ENCODE results near the gene TTLL8.
"Not testable (repeated sequence)": the region's sequence is repeated elsewhere in the genome, so short reads cannot be mapped to it uniquely, and the experiment has no call there.

Gene TTLL8

DNA sequence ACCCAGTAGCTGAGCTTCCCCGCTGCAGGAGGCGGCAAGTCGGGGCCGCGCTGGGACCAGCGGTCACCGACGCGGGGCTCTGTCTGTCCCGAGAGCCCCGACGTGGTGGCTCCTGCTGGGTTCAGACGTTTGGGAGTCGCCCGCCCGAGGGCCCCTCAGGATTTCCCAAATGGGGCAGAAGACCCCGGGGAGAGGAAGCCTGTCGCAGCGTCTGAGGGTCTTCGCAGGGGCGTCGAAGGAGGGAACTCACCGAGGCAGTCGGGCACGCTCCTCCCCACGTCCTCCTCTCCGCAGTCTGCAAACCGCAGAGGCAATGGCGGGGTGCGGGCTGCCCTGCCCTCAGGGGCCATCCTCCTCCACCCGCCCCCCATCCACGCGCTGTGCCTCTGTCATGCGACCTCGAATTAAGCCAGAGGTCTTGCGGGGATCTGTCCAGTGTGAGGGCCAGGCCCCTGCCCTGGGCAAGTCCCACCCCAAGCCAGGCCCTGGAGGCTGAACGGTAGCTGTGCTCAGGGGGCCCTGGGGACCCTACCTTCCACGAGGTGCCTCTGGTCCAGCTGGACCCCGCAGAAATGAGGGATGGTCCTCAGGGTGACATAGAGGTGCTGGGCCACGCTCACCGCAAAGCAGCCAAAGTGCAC is 58.0 kb downstream of the TTLL8 start:
- no peak for DNase-seq

DNA sequence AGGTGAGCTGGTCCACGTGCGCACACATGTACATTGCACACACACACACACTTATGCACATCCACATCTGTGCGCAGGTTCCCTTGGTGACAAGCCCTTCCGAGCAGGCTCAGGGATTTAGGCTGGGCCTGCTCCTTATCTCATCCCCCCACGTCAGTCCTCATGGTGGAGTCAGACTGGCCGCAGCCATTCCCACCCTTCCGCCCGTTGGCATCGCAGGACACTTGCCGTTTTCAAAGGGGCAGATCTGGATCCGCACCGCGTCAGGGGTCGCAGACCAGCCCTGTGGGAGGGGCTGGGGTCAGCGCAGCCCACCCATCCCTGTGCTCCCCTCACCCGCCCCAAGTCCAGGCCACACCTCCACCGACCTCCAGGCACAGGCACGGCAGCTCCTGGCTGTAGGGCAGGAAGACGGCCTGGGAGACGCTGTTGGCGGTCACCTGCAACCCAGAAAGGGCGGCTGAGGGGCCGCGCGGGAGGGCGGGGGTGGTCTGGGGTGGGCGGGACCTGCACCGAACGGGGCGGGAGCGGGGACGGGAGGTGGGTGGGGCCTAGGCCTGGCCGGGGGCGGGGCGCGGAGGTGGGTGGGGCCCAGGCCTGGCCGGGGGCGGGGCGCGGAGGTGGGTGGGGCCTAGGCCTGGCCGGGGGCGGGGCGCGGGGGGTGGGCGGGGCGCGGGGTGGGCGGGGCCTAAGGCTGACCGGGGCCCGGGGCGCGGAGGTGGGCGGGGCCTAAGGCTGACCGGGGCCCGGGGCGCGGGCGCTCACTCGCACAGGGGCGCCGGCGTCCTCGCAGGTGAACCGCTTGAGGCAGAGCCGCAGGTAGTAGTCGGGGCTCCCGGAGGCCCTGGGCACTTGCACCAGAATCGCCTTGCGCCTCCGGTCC is 58.8 kb downstream of the TTLL8 start:
- DNase-seq: peak; percentile 21

DNA sequence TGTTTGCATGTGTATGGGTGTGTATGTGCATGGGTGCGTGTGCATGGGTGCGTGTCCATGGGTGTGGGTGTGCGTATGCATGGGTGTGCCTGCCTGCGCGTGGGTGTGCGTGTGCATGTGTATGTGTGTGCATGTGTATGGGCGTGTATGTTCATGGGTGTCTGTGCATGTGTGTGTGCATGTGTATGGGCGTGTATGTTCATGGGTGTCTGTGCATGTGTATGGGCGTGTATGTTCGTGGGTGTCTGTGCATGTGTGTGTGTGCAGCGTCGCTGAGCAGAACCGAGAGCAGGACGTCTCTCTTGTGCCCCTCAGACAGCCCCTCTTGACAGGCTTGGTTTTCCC is 59.4 kb downstream of the TTLL8 start:
- no peak for DNase-seq

DNA sequence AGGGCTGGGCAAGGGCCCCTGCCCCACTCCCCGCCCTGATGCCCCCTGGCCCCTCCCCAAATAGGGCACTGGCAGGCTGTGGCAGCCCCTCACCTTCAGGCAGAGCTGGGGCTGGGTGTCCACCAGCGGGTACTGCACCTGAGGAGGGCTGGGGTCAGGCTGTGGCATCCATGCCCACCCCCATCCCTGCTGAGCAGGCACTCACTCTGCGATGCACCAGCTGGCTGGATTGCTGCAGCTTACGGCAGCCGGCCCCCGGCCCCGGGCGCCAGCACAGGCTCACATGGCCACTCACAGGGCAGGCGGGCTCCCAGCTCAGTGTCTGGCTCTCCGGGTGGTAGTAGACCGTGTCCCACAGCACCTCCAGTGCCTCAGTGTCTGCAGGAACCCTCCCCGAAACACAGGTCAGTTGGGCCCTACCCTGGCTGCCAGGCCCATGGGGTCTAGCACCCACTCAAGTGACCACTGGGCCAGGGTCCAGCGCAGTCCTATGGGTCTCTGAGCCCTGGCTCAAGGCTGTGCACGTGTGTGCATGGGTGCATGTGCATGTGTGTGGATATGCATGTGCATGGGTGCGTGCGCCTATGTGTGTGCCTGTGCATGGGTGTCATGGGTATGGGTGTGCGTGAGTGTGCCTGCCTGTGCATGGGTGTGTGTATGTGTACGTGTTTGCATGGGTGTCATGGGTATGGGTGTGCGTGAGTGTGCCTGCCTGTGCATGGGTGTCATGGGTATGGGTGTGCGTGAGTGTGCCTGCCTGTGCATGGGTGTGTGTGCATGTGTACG is 60.0 kb downstream of the TTLL8 start:
- DNase-seq: no peak

DNA sequence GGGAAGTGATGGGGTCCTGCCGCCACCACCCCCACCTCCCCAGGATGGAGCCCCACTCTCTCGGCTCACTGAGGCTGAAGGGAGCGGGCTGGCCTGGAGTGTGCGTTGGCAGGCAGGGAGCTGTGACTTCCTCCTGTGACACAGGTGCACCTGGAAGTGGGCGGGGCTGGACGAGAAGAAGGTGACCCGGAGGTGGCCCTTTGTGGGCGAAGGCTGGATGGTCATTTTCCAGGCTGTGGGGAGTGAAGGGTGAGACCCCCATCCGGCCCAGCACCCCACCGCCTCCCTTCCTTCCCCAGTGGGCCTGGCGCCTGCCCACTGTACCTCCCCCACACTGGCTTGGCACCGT is 60.9 kb downstream of the TTLL8 start:
- no peak for DNase-seq

DNA sequence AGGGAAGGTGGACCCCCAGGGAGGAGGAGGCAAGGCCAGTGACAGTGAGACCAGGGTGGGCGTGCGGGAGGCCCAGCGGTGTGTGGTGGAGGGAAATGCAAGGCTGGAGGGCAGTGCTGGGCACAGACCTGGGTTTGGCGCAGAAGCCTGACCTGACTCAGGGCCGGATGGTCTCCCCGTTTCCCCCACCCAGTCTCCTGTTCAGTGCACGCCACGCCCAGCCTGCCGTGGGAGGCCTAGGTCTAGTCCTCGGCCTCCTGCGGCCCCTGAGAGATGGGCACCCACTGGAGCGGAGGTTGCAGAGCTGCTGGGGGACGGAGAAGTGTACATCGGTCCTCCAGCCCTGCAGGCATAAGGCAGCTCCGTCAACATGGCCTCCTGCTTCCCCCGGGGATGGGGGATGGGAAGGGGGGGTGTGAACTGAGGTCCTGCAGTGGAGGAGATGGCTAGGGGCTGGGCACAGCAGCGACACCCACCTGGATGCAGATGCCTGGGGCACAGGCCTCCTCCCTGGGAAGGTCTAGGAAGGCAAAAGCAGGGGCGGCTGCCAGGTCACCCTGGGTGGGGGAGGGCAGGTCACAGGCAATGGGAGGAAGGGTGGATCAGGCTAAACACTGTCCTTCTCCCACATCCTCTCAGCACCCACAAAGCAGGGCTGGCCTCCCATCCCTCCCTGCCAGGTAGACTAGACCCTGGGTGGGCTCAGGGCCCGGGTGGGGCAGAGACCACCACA is 61.4 kb downstream of the TTLL8 start:
- no peak for DNase-seq

DNA sequence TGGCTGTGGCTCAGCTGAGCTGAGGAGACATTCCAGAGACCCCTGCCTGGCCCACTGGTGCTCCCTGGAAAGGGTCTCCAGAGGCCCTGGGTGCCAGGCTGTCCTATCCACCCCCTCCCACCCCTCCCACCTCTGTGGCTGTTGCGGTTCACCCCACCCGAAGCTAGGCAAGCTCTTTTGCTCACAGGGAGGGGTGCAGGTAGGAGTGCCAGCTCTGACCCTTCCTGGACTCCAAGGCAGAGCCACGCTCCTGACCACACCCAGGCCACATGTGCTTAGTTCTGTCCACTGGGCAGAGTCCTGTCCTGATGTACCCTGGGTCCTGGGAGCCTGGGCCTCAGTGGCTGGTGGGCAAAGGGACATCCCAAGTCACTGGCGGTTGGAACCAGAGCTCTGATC is 62.0 kb downstream of the TTLL8 start:
- no peak for DNase-seq

DNA sequence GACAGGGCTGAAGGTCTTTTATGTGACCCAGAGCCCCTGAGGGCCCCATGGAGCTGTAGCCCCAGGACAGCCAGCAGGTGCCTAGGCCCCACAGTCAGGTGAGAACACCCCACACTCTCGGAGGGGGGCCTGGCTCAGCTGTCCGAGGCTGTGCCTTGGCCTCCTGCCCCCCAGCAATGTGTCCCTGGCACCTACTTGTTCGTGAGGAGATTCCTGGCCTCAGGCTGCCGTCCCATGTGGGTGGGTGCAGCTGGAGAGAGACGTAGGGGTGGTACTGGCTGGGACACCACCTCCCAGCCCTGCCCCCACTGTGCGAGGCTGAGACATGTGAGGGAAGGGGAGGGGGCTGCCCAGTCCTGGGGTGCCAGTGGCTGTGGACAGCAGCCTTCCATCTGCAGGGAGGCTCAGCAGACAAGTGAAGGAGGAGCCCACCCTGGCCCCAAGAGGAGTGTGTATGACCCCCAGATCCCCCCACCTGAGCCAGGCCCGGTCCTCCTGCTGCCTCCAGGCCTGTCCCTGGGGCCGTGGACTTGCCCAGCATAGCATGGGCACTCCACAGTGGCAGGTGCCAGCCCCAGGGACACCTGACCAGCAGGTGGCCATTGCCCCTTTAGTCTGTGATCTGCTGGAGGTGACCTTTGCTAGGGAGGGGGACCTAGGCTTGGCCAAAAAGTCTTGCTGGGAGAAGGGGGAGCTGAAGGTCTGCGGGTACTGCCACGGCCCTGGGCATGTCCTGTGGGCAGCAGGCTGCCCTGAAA is 62.6 kb downstream of the TTLL8 start:
- DNase-seq: no peak

DNA sequence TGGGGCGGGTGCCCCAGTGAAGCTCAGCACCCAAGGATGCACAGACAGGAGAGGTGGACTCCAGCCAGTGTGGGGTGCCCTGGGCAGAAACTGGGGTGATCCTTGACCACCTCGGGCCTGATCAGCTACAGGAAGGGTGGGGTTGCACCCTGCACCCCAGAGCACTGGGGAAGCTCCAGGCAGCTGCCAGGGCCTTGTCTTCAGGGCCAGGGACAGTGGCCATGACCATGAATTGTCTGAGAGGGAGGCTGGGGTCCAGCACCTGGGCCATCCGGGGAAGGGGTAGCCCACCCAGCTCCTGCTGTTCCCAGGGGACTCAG is 63.1 kb downstream of the TTLL8 start:
- no peak for DNase-seq

DNA sequence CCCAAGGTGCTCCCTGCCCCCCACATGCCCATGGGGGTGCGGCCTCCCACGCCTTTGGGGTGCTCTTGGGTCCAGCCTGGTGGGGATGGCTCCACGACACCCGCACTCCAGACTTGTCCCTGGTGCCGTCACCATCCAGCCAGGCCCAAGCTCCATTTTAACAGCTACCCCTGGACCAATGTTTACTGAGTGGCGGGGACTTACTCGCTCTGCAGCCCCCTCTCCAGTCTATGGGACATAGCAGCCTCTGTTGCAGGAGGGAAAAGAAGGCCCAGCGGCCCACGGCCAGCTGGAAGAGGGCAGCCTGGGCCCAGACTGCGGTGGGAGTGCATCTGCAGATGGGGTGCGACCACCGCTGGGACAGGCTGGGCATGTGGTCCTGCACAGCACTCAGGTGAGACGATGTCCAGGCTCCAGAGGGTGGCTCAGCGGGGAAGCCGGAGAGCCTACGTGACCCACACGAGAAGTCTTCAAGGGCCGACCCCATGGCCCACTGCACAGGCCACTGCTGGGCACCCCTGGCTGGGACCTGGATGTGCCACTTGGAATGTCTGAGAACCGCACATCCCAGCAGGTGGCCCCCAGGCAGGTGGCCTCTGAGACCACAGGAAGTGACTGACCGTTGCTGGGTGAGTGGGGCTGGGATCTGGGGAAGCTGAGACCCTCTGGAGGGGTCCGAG is 63.6 kb downstream of the TTLL8 start:
- DNase-seq: no peak

DNA sequence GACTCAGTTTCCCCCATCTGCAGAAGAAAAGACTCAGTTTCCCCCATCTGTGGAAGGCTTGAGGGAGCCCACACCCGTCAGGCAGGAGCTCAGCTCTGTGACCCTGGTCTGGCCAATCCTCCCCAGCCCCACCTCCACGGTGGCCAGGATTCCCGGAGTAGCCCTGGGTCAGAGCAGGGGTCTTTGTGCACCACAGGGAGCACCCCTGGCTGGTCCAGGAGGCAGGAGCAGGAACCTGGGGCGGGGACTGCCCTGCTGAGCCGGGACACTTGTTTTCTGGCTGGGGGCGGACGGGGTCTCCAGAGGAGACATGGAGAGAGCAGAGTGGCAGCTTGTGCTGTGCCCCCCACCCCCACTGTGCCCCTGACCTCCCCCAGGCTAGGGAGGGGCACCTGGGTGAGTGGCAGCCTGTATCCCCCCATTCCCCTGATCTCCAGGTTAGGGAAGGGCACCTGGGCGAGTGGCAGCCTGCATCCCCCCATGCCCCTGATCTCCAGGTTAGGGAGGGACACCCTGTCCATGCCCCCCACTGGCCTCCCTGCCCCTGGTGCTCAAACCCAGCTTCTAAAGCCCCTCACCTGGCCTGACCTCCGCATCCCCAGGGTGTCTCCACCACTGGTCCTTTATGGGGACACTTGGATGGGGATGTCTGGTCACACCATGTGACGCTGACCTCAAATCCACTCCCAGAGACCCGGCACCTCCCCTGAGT is 64.3 kb downstream of the TTLL8 start:
- DNase-seq: no peak

DNA sequence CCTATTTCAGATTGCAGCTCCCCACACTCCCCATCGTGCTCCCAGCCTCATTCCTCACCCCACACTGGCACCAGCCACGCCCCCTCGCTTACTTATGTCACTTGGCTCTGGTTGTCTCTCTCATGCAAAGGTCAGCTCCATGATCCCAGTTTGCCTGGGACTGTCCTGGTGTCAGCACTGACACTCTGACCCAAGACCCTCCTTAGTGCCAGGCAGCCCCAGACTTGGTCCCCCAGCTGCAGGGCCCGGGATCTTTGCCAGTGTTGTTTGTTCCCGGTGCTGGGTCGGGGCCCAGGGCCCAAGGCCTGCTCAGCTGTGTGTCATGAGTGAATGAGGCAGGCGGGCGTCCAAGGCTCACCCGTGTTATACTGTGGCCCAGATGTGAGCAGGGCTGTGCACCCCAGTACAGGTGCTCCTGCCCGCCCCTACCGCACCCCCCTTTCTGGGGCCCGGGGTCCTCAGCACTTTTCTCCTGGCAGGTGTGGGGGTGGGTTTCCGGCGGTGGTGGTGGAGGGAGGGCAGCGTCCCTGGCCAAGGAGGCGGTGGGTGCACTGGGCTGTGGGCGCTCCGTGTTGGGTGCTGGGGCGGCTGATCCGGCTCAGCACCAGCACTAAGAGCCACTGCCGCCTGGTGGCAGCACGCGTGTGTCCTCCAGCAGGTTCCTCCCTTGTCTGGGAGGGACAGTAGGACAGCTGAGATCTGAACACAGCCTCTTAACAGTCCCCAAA is 65.0 kb downstream of the TTLL8 start:
- DNase-seq: peak; percentile 79

DNA sequence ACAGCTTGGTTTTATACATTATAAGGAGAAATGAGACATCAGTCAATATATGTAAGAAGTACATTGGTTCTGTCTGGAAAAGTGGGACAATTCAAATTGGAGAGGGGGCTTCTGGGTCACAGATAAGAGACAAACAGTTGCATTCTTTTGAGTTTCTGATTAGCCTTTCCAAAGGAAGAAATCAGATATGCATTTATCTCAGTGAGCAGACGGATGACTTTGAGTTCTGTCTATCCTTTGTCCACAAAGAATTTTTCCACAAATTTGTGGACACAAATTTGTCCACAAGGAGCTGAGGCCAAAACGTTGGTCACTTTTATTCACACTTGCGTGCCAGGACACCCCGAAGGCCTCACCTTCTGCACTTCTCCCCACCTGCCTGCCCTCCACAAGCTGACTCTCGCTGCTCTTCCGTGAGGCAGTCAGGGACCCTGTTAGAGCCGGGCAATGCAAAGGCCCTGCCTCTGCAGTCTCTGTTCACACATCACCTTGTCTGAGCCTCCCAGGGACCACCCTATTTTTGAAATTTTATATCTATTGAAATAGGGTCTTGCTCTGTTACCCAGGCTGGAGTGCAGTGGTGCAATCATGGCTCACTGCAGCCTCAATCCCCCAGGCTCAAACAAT is 66.1 kb downstream of the TTLL8 start:
- DNase-seq: no peak

DNA sequence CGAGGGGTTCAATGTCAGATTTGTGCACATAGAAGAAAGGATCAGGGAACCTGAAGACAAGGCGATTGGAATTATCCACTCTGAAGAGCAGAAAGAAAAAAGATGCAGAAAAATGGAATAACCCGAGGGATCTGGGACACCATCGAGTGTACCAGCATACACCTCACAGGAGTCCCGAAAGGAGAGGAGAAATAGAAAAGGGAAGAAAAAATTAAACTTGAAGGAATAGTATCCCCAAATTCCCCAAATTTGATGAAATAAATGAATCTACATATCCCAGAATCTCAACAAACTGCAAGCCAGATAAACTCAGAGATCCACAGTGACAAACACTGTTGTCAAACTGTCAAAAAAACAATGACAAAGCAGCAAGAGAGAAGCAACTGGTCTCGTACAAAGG is 66.9 kb downstream of the TTLL8 start:
- no peak for DNase-seq

DNA sequence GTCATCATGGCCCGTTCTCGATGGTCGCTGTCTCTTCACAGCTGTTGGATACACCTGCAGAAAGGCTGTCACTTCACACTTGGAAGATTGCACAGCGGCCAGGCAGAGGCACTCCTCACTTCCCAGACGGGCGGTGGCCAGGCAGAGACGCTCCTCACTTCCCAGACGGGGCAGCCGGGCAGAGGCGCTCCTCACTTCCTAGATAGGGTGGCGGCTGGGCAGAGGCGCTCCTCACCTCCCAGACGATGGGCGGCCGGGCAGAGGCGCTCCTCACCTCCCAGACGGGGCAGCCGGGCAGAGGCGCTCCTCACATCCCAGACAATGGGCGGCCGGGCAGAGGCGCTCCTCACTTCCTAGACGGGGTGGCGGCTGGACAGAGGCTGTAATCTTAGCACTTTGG is 68.3 kb downstream of the TTLL8 start:
- not testable (repeated sequence) for DNase-seq

DNA sequence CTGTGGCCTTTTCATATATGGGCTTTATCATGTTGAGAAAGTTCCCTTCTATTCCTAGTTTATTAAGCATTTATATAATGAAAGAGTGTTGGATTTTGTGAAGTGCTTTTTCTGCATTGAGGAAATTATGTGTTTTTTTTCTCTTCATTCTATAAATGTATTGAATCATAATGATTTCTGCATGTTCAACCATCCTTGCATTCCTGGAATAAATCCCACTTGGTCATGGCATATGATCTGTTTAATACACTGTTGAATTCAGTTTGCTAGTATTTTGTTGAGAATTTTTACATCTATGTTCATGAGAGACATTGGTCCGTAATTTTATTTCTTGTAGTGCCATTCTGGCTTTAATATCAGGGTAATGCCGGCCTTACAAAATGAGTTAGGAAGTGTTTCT is 71.8 kb downstream of the TTLL8 start:
- DNase-seq: no peak

DNA sequence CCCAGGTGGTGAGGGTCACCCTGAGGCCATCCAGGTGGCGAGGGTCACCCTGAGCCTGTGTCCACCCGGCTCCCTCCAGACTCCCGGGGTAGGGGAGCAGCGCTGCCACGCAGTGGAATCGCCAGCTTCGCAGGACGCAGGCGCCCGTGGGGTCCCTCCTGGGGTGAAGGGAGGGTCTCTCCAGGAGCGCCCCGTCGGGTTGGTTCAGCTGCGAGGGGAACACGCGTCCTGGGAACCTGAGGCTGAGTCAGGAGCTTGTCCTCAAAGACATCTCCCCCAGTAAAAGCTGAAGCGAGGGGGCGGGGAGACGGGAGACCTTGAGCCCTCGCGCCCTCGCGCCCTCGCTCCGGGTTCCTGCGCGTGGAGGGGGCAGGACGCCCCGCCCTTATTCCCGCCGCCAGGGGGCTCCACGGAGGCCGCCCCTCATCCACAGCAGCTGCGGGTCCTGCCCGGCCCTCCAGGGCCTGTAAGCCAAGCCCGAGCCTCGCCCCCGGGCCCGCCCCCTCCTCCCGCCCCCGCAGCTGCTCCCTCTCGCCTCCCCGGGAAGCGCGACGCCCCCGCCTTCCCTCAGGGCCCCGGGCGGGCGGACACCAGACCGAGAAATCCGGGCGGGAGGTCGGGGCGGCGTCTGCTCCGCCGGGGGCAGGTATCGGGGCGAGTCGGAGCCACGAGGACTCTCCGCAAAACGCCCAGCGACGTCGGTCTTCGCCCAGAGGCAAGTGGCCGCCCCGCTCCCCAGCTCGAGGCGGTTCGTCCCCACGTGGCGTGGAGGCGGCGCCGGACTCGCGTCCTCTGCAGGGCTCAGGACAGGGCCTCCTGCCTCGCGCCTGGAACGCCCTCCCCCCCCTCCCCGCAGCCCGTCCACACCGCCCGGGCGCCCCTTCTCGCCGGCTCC is 74.7 kb downstream of the TTLL8 start:
- peak; percentile 62 for DNase-seq

DNA sequence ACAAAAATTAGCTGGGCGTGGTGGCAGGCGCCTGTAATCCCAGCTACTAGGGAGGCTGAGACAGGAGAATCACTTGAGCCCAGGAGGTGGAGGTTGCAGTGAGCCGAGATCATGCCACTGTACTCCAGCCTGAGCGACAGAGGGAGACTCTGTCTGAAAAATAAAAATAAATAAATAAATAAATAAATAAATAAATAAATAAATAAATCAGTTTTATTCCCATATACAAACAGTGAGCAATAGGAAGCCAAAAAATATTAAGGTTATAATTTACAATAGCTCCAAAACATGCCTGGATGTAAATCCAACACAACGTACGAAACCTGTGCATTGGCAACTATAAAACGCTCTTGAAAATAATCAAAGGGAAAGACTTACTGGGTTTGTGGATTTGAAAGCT is 76.3 kb downstream of the TTLL8 start:
- not testable (repeated sequence) for DNase-seq
